ENCODE data around the gene LGI1. TPM values are rescaled to one million over a fixed set of nuclear protein-coding genes. Genes with fewer than 3 reads are reported as not detected.

Gene LGI1
- total and polyA plus RNA-seq, 2 of the 8 experiments (the other 6 are each of a cell fraction or from before 2014, with no cell fraction given): 0.15 TPM; not detected in 1

GRCh38 chr10:93762979-93763391 is 5.2 kb downstream of the LGI1 start (continued):
- TF ChIP-seq CHD7 (IDR thresholded peaks at IDR 0.05; ENCODE audit: insufficient replicate concordance, low read length) (no peak), SUZ12 (IDR thresholded peaks at IDR 0.05; ENCODE audit: low read length) (no peak), SRF (IDR thresholded peaks at IDR 0.05; ENCODE audit: low read depth, low read length) (no peak), JUN (IDR thresholded peaks at IDR 0.05; ENCODE audit: low read depth, low read length) (no peak), RAD21 (IDR thresholded peaks at IDR 0.05 in 1 of 2, conservative IDR thresholded peaks at IDR 0.05 in 1 of 2; ENCODE audit: low read depth in 2 of 2, low read length in 2 of 2) (no peak), ASH2L (IDR thresholded peaks at IDR 0.05; ENCODE audit: low read length) (no peak), TAF7 (optimal IDR thresholded peaks at IDR 0.05; ENCODE audit: borderline replicate concordance, low read depth, low read length) (no peak), TEAD4 (IDR thresholded peaks at IDR 0.05; ENCODE audit: low read depth, low read length) (no peak), TBP (IDR thresholded peaks at IDR 0.05; ENCODE audit: low read depth, low read length) (no peak), POLR2AphosphoS5 (IDR thresholded peaks at IDR 0.05; ENCODE audit: low read depth, low read length) (no peak)
